LNCAP (cell line): Measurements from ENCODE around the gene ARHGEF12.

Source experiments
- TF ChIP-seq, protein P1 (sequence below): fragments of 450-650 bp; IDR thresholded peaks from 2 replicates; pipeline ENCODE4 v1.5.1; 2017; ENCODE audit warnings: mild to moderate bottlenecking

ARHGEF12 gene

GRCh38 chr11:120532082-120532831 lies 196.0 kb downstream of the ARHGEF12 start:
- TF ChIP-seq, protein P1, sequence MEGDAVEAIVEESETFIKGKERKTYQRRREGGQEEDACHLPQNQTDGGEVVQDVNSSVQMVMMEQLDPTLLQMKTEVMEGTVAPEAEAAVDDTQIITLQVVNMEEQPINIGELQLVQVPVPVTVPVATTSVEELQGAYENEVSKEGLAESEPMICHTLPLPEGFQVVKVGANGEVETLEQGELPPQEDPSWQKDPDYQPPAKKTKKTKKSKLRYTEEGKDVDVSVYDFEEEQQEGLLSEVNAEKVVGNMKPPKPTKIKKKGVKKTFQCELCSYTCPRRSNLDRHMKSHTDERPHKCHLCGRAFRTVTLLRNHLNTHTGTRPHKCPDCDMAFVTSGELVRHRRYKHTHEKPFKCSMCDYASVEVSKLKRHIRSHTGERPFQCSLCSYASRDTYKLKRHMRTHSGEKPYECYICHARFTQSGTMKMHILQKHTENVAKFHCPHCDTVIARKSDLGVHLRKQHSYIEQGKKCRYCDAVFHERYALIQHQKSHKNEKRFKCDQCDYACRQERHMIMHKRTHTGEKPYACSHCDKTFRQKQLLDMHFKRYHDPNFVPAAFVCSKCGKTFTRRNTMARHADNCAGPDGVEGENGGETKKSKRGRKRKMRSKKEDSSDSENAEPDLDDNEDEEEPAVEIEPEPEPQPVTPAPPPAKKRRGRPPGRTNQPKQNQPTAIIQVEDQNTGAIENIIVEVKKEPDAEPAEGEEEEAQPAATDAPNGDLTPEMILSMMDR, result no peak

- TF ChIP-seq, protein P1, result no peak
These were observed 196.6 kb downstream of the ARHGEF12 start for GRCh38 chr11:120532832-120533196.

DNA sequence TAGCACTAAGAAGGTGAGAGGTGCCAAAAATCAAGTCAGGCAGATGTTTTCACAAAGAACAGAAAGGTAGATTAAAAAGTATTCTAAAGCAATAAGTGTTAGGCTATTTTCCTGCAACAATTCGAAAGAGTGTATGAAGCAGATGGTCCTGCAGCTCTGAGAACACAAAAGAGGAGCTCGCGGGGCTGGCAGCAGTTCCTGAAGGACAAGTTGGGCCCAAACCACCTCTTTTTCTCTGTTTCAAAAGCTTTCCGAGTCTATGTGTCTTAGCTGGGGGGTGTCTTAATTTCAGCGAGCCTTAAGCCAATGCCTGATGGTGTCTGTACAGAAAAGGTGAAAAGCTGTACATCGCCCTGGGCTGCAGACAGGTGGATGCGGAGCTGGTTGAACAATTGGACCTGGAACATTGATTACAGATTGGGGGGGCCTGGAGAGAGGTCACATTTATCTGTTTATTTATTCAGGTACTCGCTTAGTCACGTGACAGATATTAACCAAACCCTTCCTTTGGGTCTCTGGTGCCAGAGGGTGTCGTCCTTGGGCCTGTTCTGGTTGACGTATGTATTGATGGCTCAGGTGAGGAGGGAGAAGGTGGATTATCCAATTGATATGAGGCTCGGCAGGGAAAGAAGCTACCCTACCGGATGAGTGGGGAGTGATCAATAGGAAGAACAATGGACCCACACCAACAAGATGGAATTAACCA lies 200.0 kb downstream of the ARHGEF12 start:
- TF ChIP-seq, protein P1, result no peak

- TF ChIP-seq, protein P1, result no peak
These were observed 200.6 kb downstream of the ARHGEF12 start for GRCh38 chr11:120536797-120537169.

DNA sequence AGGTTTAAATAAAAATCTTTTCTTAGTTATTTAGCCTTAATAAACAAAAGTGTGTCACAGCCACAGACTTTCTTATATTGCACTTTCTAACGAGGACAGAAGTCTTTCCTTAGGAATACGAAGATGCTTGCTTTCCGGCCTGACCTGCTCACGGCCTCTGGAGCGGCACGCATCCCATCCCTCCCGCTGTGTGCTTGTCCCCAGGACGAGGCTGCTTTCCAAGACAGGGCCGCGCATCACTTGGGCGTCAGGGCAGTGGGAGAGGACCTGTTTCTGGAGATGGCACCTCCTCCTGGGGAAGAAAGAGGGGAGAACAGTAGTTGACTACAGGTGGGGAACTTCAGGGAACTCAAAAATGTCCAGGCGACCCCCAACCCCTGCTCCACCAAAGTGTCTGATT lies 201.8 kb downstream of the ARHGEF12 start:
- TF ChIP-seq, protein P1, result no peak

GRCh38 chr11:120538707-120539106 lies 202.5 kb downstream of the ARHGEF12 start:
- TF ChIP-seq, protein P1, result no peak
